Colonic mucosa (tissue), 4 donors: ENCODE data around the gene TMEM63A. TPM values are rescaled to one million over a fixed set of nuclear protein-coding genes. Genes with fewer than 3 reads are reported as not detected.
A peak's percentile ranks its signal among the peaks of the same experiment; 100 is the strongest.

ENCODE experiments used
- DNase-seq: peaks from one replicate; pipeline ENCODE4 v3.0.0-alpha.2; 2020
- H3K27ac ChIP-seq: fragments of 200-600 bp; one replicate; pipeline ENCODE4 v1.8.0; 2021
- H3K27me3 ChIP-seq: fragments of 200-600 bp; one replicate; pipeline ENCODE4 v1.8.0; 2021
- H3K36me3 ChIP-seq: fragments of 200-600 bp; one replicate; pipeline ENCODE4 v1.8.0; 2021
- H3K4me1 ChIP-seq: fragments of 200-600 bp; one replicate; pipeline ENCODE4 v1.8.0; 2021; ENCODE audit warnings: mild to moderate bottlenecking
- H3K4me3 ChIP-seq: fragments of 200-600 bp; one replicate; pipeline ENCODE4 v1.8.0; 2021
- H3K9ac ChIP-seq, 2 donors: one replicate each; pipeline ENCODE4 v1.7.0; 2013; ENCODE audit warnings: control low read depth in 2 of 2, low read depth in 2 of 2, low read length in 2 of 2
- H3K9me3 ChIP-seq: fragments of 200-600 bp; one replicate; pipeline ENCODE4 v1.8.0; 2021
- intact Hi-C: fragments of 100-400 bp; cut with DNase I; formaldehyde crosslinking; loops from one replicate; pipeline ENCODE4 v1.14.1; 2022
- total RNA-seq, 2 donors: library from RNA; stranded (reverse); fragmentation: NEBNext Ultra II Directional in 1 of 2; extraction: Animal tissue kit (Norgen Biotek cat#: 25700) in 1 of 2; gene quantifications; one replicate each; pipeline ENCODE4 v1.2.1, GENCODE V29; 2021
- TF ChIP-seq, protein P1 (sequence below): fragments of 200-600 bp; IDR thresholded peaks from one replicate; pipeline ENCODE4 v1.8.0; 2022; ENCODE audit warnings: antibody characterized with exemption, mild to moderate bottlenecking
- donor health status: healthy.
- donor health status: DM: no; HTN: no; CAD: no.
- donor health status: DM: no; HTN: no; CAD: no.

Gene TMEM63A
- total RNA-seq, 2 donors from 2014 or later, result 124 to 165 TPM

DNA sequence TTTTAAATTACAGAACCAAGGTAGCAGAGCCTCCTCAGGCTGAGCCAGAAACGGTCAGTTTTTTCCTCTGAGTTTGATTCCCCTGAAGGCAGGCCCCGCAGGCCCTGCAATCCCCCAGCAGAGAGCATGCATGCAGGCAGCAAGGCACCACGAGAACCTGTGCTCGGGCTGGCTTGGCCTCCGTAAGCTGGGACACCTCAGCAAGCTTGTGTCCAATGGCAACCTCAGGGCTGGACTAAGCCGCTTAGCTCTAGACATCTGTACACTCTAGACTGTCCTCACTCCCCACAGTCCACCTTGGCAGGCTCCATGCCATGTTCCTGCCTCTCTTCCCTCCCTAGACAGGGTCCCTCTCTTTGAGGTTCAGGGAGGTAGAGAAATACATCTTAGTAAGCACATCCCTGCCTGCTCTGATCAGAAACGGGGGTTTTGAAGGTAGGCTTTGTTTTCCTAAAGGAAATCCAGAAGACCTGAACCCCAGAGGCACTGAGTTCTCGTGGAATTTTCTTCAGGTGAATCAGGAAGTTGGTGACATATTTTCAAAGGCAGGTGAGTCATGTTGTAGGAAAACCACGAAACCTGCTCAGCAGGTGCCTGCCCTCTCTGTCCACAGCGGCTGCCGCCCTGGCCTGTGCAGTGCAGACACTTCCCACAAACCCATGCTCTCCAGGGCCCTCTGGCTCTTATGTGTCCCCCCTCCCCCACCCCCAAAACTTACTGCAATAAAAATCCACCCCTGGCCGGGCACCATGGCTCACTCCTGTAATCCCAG, 7.0 kb downstream of the TMEM63A start:
- TF ChIP-seq, protein P1, sequence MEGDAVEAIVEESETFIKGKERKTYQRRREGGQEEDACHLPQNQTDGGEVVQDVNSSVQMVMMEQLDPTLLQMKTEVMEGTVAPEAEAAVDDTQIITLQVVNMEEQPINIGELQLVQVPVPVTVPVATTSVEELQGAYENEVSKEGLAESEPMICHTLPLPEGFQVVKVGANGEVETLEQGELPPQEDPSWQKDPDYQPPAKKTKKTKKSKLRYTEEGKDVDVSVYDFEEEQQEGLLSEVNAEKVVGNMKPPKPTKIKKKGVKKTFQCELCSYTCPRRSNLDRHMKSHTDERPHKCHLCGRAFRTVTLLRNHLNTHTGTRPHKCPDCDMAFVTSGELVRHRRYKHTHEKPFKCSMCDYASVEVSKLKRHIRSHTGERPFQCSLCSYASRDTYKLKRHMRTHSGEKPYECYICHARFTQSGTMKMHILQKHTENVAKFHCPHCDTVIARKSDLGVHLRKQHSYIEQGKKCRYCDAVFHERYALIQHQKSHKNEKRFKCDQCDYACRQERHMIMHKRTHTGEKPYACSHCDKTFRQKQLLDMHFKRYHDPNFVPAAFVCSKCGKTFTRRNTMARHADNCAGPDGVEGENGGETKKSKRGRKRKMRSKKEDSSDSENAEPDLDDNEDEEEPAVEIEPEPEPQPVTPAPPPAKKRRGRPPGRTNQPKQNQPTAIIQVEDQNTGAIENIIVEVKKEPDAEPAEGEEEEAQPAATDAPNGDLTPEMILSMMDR, result no peak
- Histone ChIP-seq H3K9ac (peak overlapping the region; percentile 33 to 86), H3K9me3 (no peaks in the 10 kb centered on the region), H3K27ac (peak overlapping the region; percentile 85), H3K27me3 (no peaks in the 10 kb centered on the region), H3K4me1 (peaks cover 19% of the 10 kb centered on the region), H3K4me3 (peak overlapping the region; percentile 9), H3K36me3 (no peaks in the 10 kb centered on the region)
- peak; percentile 80 for DNase-seq
- intact Hi-C loops, result no loop called here

DNA sequence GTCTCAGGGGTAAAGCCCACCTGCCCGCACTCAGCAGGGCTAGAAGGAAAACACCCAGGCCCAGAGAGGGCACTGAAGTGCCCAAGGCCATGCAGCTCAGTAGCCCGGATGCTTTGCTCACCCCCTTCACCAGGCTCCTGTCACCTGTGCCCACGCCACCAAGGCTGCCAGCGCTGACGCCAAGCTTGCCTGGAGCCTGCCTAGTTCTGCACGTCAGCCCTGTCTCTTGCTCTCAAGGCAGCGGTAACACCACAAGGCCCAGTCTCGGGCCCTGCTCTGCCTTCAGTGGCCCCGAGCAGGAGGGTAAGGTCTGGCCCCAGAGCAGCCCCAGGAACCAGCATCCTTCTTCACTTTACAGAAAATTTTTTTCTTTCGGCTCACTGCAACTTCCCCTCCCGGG, 7.7 kb downstream of the TMEM63A start:
- peaks cover 17% of the 10 kb centered on the region for H3K4me1 ChIP-seq
- DNase-seq, result no peak
- no peaks in the 10 kb centered on the region for H3K27me3 ChIP-seq
- peak overlapping the region; percentile 85 for H3K27ac ChIP-seq
- no peaks in the 10 kb centered on the region for H3K36me3 ChIP-seq
- intact Hi-C loops, result no loop called here
- TF ChIP-seq, protein P1, result no peak
- H3K4me3 ChIP-seq, result no peak overlapping the region
- no peaks in the 10 kb centered on the region for H3K9me3 ChIP-seq
- H3K9ac ChIP-seq, result no peak overlapping the region

GRCh38 chr1:225873281-225873850, 8.8 kb downstream of the TMEM63A start:
- no peak overlapping the region for H3K9ac ChIP-seq
- no peaks in the 10 kb centered on the region for H3K27me3 ChIP-seq

DNA sequence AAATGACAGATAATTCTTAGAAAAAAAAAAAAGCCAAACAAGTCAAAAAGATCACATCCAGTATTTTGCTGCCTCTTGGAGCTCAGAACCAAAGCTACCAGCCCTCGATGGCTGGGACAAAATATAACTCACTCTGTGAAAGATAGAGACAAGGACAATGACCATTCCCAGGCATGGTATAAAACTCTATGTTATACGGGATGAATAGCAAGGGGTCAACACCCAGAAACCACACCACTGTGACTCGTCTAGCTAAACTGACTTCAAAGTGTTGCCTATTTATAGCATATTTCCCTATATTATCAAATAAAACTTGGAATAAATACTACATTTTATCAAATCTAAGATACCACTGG, 10.1 kb downstream of the TMEM63A start:
- Histone ChIP-seq H3K27me3 (no peaks in the 10 kb centered on the region), H3K9ac (no peak overlapping the region), H3K4me1 (no peaks in the 10 kb centered on the region), H3K9me3 (no peaks in the 10 kb centered on the region), H3K27ac (no peak overlapping the region), H3K4me3 (no peak overlapping the region), H3K36me3 (no peaks in the 10 kb centered on the region)
- intact Hi-C loops, result no loop called here
- TF ChIP-seq, protein P1, result no peak
- no peak for DNase-seq

More at GRCh38 chr1:225873281-225873850, 8.8 kb downstream of the TMEM63A start:
- TF ChIP-seq, protein P1, result no peak
- H3K9me3 ChIP-seq, result no peaks in the 10 kb centered on the region
- intact Hi-C loops, result no loop called here
- DNase-seq, result no peak
- no peak overlapping the region for H3K27ac ChIP-seq
- no peak overlapping the region for H3K4me3 ChIP-seq
- no peaks in the 10 kb centered on the region for H3K36me3 ChIP-seq
- H3K4me1 ChIP-seq, result peaks cover 12% of the 10 kb centered on the region

- no peaks in the 10 kb centered on the region for H3K4me1 ChIP-seq
- H3K9me3 ChIP-seq, result no peaks in the 10 kb centered on the region
- H3K36me3 ChIP-seq, result no peaks in the 10 kb centered on the region
- intact Hi-C loops, result no loop called here
- H3K27ac ChIP-seq, result no peak overlapping the region
- TF ChIP-seq, protein P1, result no peak
- no peak overlapping the region for H3K9ac ChIP-seq
- DNase-seq, result no peak
- no peaks in the 10 kb centered on the region for H3K27me3 ChIP-seq
- H3K4me3 ChIP-seq, result no peak overlapping the region
These were observed 10.7 kb downstream of the TMEM63A start for GRCh38 chr1:225871359-225872074.
